BJ (cell line): Measurements from ENCODE around the gene TLCD3A. TPM values are rescaled to one million over a fixed set of nuclear protein-coding genes. Genes with fewer than 3 reads are reported as not detected.
"Not testable (repeated sequence)": the region's sequence is repeated elsewhere in the genome, so short reads cannot be mapped to it uniquely, and the experiment has no call there.

Experiments
- CTCF ChIA-PET: fragments of 350-600 bp; formaldehyde crosslinking; extraction: SDS; loops from one replicate; lab custom pipeline; 2021; ENCODE audit warnings: antibody characterized with exemption, inconsistent platforms; lab: Yijun Ruan, JAX
- POLR2A ChIA-PET: fragments of 300-600 bp; sonication (Branson Sonifier 250); formaldehyde crosslinking; extraction: SDS; loops from one replicate; lab custom pipeline; 2021; ENCODE audit warnings: antibody characterized with exemption; lab: Charles Lee
- DNase-seq: peaks from one replicate; pipeline ENCODE4 v3.0.0-alpha.2; 2011; ENCODE audit warnings: low read depth
- H3K27me3 ChIP-seq: 2 replicates; pipeline ENCODE4 v1.6.0; 2011; ENCODE audit warnings: low read length; ENCODE audit not compliant: control insufficient read depth, insufficient read depth
- H3K36me3 ChIP-seq: 2 replicates; pipeline ENCODE4 v1.5.1; 2011; ENCODE audit warnings: low read length; ENCODE audit not compliant: control insufficient read depth, insufficient read depth
- H3K4me3 ChIP-seq: 2 replicates; pipeline ENCODE4 v1.5.1; 2011; ENCODE audit warnings: low read depth, mild to moderate bottlenecking, control low read depth, low read length
- polyA plus RNA-seq: library from polyadenylated mRNA; depleted of rRNA; stranded (reverse); fragments of >200 nt; gene quantifications from 2 replicates; pipeline ENCODE4 v1.2.3, GENCODE V29; 2011
- TF ChIP-seq, protein P1 (sequence below): IDR thresholded peaks from 2 replicates; pipeline ENCODE4 v1.5.1; 2011; ENCODE audit warnings: low read depth, mild to moderate bottlenecking, control low read depth, inconsistent platforms, low read length, moderate library complexity; ENCODE audit not compliant: insufficient read depth

TLCD3A gene
- polyA plus RNA-seq, 1 experiment = 45.8 TPM

DNA sequence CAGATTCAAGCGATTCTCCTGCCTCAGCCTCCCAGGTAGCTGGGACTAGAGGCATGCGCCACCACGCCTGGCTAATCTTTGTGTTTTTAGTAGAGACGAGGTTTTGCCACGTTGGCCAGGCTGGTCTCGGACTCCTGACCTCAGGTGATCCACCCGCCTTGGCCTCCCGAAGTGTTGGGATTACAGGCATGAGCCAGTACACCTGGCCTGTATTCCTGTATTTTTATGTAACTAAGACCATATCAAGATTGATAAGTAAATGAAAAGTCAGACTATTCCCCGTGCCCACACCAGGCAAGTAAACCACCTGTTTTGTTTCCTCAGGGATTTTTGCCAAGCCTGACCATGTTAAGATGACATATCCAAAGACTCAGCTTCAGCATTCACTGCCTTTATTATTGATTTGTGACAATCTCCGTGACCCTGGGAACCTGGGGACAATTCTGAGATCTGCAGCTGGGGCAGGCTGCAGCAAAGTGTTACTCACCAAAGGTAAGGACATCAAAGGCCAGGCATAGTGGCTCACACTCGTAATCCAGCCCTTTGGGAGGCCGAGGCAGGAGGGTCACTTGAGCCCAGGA, 55.3 kb downstream of the TLCD3A start:
- H3K36me3 ChIP-seq = peaks cover 12% of the 10 kb centered on the region
- H3K4me3 ChIP-seq = no peak overlapping the region
- ChIA-PET POLR2A (no interaction called here), CTCF (interaction anchor here (1.2 to 1.6 kb wide), 3 partner anchors 9 to 193 kb away, joined by 4 to 7 read pairs (median 5); partner anchors contain the start of gene NXN)
- no peak for DNase-seq
- no peaks in the 10 kb centered on the region for H3K27me3 ChIP-seq
- TF ChIP-seq, protein P1, sequence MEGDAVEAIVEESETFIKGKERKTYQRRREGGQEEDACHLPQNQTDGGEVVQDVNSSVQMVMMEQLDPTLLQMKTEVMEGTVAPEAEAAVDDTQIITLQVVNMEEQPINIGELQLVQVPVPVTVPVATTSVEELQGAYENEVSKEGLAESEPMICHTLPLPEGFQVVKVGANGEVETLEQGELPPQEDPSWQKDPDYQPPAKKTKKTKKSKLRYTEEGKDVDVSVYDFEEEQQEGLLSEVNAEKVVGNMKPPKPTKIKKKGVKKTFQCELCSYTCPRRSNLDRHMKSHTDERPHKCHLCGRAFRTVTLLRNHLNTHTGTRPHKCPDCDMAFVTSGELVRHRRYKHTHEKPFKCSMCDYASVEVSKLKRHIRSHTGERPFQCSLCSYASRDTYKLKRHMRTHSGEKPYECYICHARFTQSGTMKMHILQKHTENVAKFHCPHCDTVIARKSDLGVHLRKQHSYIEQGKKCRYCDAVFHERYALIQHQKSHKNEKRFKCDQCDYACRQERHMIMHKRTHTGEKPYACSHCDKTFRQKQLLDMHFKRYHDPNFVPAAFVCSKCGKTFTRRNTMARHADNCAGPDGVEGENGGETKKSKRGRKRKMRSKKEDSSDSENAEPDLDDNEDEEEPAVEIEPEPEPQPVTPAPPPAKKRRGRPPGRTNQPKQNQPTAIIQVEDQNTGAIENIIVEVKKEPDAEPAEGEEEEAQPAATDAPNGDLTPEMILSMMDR = no peak

DNA sequence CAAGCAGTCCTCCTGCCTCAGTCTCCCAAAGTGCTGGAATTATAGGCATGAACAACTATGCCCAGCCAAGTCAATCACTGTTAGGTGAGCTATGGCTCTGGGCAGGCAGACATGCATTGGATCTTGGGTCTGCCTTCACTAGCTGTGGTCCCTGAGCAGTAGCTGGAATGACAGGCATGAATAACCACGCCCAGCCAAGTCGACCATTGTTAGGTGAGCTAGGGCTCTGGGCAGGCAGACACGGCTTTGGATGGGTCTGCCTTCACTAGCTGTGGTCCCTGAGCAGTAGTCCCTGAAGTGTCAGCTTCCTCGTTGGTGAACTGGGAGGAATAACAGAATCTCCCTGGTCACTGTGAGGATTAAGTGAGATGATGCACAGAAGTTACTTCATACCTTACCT, 56.2 kb downstream of the TLCD3A start:
- POLR2A ChIA-PET = no interaction called here

DNA sequence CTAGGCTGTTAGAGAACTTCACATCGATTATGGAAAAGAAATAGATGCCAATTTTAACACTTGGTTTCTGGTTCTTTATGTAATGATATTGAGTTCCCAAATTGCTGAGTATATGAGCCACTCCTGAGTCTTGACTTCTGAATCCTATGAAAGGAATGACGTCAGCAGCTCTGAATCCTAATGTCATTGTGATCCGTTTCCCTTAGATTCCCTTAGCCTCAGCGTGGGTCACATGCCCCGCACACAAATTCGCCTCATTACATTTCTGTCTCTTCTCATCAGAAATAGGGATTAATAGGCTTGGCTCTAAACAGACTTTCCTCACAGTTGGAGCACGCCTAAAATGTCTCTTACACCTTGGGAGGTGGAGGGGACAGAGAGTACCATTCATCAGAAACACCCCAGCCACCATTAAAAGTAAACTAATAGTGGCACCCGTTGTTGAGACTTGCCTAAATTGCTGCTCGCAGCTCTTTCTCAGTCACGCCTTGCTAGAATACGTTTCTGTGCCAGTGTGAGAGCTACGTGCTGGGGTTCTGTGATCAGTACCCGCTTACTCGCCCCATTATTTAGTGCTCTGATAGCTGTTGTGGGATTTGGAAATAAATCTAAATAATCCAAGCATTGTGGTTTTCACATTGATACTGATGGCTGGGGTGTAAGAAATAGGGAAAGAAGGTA, 56.9 kb downstream of the TLCD3A start:
- DNase-seq = no peak
- CTCF ChIA-PET = interaction anchor here (1.6 to 2.1 kb wide), 2 partner anchors 190 to 192 kb away, joined by 5 read pairs; partner anchors contain the start of gene NXN
- TF ChIP-seq, protein P1 = no peak
- Histone ChIP-seq H3K4me3 (no peak overlapping the region), H3K27me3 (no peaks in the 10 kb centered on the region), H3K36me3 (peaks cover 12% of the 10 kb centered on the region)
- POLR2A ChIA-PET = no interaction called here

More for the DNA sequence above, 56.2 kb downstream of the TLCD3A start:
- no peak for DNase-seq
- H3K36me3 ChIP-seq = peaks cover 12% of the 10 kb centered on the region
- H3K4me3 ChIP-seq = no peak overlapping the region
- TF ChIP-seq, protein P1 = no peak
- H3K27me3 ChIP-seq = no peaks in the 10 kb centered on the region
- CTCF ChIA-PET = interaction anchor here (1.2 to 1.6 kb wide), 2 partner anchors 8 to 191 kb away, joined by 4 to 5 read pairs; partner anchors contain the start of gene NXN

DNA sequence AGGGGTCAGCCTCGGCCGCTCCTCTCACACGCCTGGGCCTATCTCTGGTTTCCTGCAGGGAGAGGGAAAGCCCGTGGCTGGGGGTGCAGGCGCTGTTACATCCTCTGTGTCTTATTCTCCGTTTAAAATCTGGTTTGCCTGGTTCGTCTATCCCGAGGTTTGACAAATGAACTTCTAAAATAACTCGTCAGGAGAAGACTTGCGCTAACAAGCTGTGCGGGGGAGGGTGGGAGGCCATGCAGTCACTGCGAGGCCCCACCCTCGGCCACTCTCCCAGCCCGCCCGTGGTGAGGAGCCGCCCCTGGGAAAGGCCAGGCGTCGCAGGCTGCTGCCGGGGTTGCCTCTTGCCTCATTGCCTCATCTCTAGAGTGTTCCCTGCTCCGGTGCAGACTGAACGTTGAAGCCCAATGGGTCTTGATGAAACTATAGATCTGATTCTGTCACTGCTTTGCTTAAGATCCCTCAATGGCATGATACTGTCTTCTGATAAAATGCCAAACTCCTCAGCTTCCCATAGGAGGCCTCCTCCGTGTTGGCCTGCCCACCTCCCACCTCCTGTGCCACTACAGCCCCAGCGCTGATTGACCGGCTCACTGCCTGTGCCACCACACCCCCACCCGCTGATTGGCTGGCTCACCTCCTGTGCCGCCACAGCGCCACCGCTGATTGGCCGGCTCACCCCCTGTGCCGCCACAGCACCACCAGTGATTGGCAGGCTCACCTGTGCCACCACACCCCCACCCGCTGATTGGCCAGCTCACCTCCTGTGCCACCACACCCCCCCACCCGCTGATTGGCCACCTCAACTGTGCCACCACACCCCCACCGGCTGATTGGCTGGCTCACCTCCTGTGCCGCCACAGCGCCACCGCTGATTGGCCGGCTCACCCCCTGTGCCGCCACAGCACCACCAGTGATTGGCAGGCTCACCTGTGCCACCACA, 57.8 kb downstream of the TLCD3A start:
- DNase-seq, H3K27me3 ChIP-seq, H3K4me3 ChIP-seq, POLR2A ChIA-PET: not testable (repeated sequence)
- CTCF ChIA-PET = interaction anchor here (2.1 kb wide), 1 partner anchor 191 kb away, joined by 5 read pairs; no protein-coding TSS in a partner anchor
- peaks cover 12% of the 10 kb centered on the region for H3K36me3 ChIP-seq

DNA sequence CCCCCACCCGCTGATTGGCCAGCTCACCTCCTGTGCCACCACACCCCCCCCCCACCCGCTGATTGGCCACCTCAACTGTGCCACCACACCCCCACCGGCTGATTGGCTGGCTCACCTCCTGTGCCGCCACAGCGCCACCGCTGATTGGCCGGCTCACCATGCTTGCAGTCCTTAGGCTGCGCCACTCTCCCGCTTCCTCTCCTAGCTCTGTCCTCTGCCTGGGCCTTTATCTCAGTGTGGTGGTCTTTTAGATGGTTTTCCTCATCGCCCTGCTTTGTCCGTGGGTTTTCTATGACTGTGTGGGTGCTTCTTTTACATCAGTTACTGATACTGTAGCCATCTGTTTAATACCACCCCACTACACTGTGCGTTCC, 58.5 kb downstream of the TLCD3A start:
- CTCF ChIA-PET = interaction anchor here (1.8 to 2.1 kb wide), 2 partner anchors 190 kb away, joined by 5 to 18 read pairs; partner anchors contain the start of gene NXN
- H3K4me3 ChIP-seq, POLR2A ChIA-PET, H3K27me3 ChIP-seq, DNase-seq: not testable (repeated sequence)
- peaks cover 12% of the 10 kb centered on the region for H3K36me3 ChIP-seq
